UCSD-AML1 (cell line): ENCODE results near the gene APOA1.

ENCODE experiments used
- DNase-seq: peaks from one replicate; lab custom pipeline; 2025; ENCODE audit not compliant: unreplicated experiment; lab: John Stamatoyannopoulos, UW

APOA1 gene

GRCh38 chr11:116837231-116838091 lies at the start of gene APOA1:
TSS of gene APOA1 (minus strand) at chr11:116837622. CDS start at chr11:116837387, 235 bp downstream.
- no peak for DNase-seq

GRCh38 chr11:116885951-116886655 lies 48.7 kb upstream of the APOA1 start:
- no peak for DNase-seq

- DNase-seq = no peak
Observed at GRCh38 chr11:116882386-116882785, 45.0 kb upstream of the APOA1 start.

DNA sequence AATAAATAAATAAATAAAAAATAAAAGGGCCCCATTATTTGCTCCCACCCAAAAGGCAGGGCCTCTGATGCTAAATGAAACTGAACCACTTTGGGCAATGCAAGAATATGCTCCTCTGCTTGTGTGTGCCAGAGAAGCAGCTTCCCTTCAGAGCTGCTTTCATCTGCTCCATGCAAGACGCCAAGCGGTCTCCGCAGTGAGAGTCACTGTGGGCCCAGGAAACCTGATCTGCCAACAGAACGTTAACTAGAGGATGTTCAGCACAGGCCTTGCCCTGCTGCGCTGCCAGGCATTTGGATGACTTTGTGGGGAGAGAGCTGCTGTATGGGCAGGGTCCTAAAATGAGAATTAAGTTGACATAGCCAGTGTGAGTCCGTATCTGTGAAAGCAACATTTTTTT lies 43.7 kb upstream of the APOA1 start:
- no peak for DNase-seq

- DNase-seq = no peak
Observed at GRCh38 chr11:116879800-116880625, 42.6 kb upstream of the APOA1 start.

DNA sequence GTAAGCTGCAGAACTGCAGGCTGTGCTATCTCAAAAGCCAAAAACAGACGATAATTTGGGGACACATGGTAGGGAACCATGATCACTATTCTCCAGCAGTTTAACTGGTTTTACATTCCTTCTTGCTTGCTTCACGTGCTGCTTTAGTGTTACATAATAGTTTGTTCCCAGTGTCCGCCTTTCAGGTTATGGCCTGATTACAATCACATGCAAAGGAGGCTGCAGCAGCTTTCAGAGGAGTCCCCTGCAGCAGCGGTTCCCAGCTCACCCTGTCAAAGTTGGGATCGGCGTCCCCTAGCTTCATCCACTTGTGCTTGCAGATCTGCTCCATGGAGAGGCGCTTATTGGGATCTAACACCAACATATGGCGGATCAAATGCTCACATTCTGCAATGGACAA lies 39.2 kb upstream of the APOA1 start:
- no peak for DNase-seq

DNA sequence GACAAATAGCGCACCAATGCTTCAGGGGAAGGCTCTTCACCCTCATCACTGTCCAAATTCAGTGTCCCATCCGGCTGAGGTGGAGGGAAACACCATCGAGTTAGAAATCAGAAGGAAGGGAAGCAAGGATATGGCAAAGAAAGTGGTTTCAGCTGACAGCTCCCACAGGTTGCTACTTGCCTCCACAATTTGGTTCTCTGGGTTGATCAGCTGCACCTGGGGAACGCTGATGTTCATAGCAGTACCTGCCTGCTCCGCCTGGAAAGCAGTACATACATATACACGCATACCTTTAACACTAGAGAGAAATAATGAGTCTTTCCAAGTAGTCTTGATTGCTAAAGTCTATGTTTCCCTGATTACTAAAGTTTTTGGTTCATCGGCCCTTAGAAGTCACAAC lies 37.8 kb upstream of the APOA1 start:
- no peak for DNase-seq

DNA sequence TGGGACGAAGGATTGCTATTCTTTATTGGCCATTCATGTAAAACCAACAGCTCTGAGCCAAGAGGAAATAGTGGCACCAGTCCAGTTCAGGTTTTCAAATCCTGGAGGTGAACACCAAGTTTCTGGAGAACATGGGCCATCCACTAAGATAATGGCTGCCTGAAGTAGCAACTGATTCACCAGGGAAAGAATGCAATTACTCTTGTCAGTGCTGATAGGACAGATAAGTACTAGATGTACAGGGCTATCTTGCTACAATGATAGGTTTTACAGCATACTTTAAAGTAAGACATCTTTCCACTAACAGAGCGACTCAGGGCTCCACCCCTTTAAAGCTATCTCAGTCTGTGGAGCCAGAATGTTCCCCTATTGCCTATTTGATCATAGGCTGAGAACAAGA lies 36.8 kb upstream of the APOA1 start:
- DNase-seq = no peak

DNA sequence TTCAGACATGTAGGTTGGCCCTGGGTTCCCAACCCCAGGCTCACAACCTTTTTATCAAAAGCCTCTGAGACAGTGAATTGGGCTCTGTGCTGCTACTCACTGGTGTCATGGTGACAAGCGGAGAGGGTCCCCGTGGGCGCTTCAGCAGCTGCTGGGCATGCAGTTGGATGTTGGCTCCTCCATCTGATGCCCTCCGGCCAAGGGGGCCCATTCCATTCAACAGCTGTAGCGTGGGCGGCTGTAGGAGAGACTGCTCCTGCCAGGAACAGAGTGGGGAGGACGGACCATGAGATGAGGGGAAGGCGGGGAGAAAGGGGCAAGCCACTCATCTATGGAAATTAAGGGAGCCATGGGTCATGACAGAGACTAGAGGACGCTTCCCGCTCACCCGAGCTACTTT lies 36.0 kb upstream of the APOA1 start:
- no peak for DNase-seq

GRCh38 chr11:116871248-116871647 lies 33.8 kb upstream of the APOA1 start:
- no peak for DNase-seq

- DNase-seq = peak; percentile 73
Observed at GRCh38 chr11:116870054-116870453, 32.6 kb upstream of the APOA1 start.

- no peak for DNase-seq
Observed at GRCh38 chr11:116869610-116870009, 32.2 kb upstream of the APOA1 start.

DNA sequence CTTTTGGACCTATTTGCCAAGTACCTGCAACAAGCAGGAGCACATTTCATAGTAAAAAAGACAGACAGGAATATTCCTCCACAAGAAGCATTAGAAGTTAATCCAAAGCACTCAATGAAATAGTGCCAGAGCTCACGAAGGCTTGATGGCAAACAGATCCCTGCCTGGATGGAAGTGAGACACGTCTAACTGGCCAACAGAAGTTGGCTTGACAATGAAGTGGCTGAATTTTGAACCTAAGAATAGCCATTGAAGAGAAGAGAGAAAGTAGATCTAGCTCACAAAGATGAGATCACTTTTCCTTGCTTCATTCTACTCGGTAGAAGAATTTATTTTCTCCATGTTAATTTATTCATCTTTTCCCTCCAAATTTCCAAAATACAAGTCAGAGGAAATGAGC lies 30.6 kb upstream of the APOA1 start:
- no peak for DNase-seq

DNA sequence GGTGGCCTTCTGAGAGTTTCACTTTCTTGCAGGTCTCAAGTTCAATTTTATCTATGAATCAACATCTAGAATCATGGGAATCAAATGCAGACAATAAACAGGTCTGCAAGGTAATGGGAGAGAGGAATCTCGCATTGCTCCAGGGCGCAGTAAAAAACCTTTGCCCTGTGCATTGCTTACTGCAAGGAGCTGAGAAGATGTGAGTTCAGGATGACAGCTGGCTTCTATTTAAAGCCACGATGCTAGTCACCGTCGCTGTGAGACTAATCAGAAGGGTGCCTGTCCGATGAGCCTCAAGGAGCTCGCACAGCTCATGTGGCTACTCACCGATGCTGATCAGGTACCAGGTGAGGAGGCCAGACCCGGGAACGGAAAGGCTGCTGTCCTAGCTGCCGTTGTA lies 30.2 kb upstream of the APOA1 start:
- DNase-seq = no peak

- no peak for DNase-seq
Observed at GRCh38 chr11:116866804-116867455, 29.5 kb upstream of the APOA1 start.

- no peak for DNase-seq
Observed at GRCh38 chr11:116865696-116866095, 28.3 kb upstream of the APOA1 start.

- DNase-seq = no peak
Observed at GRCh38 chr11:116864531-116864930, 27.1 kb upstream of the APOA1 start.

DNA sequence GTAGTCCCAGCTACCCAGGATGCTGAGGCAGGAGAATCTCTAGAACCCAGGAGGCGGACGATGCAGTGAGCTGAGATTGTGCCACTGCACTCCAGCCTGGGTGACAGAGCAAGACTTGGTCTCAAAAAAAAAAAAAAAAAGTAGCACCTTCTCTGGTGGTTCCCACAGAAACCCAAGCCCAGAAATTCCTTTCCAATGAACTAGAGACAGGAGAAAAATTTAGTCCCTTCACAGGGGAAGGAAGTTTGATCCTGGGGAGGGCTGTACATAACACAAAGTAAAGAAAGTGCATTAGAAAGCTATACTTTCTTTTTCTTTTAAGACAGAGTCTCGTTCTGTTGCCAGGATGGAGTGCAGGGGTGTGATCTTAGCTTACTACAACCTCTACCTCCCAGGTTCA lies 25.5 kb upstream of the APOA1 start:
- DNase-seq = no peak

- no peak for DNase-seq
Observed at GRCh38 chr11:116862185-116862584, 24.8 kb upstream of the APOA1 start.

DNA sequence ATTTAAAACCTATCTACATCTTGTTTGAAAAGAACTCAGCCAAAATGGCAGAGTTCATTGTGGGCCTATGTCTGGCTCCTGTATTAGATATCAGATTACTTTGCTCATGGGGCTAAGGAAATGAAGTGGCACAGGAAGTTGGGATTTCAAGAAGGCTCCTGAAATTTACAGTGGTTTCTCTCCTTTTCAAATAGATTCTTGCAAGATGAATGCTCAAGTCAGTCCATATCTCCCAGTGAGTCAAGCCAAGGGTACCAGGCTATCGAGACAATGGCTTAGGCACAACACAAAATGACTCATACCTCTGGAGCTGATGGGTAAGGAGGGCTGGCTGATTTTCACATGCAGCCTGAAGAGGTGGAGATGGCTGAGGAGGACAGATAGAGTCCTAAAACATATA lies 24.1 kb upstream of the APOA1 start:
- DNase-seq = no peak

- DNase-seq = no peak
Observed at GRCh38 chr11:116860303-116860702, 22.9 kb upstream of the APOA1 start.
